ENCODE measurements around the gene CCDC47. TPM values are rescaled to one million over a fixed set of nuclear protein-coding genes. Genes with fewer than 3 reads are reported as not detected.

CCDC47 gene
- total RNA-seq, 1 donor from 2014 or later = 27.6 TPM

- TF ChIP-seq, protein P1, sequence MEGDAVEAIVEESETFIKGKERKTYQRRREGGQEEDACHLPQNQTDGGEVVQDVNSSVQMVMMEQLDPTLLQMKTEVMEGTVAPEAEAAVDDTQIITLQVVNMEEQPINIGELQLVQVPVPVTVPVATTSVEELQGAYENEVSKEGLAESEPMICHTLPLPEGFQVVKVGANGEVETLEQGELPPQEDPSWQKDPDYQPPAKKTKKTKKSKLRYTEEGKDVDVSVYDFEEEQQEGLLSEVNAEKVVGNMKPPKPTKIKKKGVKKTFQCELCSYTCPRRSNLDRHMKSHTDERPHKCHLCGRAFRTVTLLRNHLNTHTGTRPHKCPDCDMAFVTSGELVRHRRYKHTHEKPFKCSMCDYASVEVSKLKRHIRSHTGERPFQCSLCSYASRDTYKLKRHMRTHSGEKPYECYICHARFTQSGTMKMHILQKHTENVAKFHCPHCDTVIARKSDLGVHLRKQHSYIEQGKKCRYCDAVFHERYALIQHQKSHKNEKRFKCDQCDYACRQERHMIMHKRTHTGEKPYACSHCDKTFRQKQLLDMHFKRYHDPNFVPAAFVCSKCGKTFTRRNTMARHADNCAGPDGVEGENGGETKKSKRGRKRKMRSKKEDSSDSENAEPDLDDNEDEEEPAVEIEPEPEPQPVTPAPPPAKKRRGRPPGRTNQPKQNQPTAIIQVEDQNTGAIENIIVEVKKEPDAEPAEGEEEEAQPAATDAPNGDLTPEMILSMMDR (conservative IDR thresholded peaks at IDR 0.05; ENCODE audit: low read depth, low read length) = no peak
- DNase-seq (ENCODE audit: low read depth) = no peak
- peak within 1 kb of the TSS; percentile 60 for H3K4me3 ChIP-seq (ENCODE audit: low read depth, low read length)
Observed at GRCh38 chr17:63699638-63700527, 73.5 kb downstream of the CCDC47 start, which contains the start of gene LIMD2. TSS of gene LIMD2 (minus strand) at chr17:63700125. CDS start at chr17:63699298, 827 bp downstream.

DNA sequence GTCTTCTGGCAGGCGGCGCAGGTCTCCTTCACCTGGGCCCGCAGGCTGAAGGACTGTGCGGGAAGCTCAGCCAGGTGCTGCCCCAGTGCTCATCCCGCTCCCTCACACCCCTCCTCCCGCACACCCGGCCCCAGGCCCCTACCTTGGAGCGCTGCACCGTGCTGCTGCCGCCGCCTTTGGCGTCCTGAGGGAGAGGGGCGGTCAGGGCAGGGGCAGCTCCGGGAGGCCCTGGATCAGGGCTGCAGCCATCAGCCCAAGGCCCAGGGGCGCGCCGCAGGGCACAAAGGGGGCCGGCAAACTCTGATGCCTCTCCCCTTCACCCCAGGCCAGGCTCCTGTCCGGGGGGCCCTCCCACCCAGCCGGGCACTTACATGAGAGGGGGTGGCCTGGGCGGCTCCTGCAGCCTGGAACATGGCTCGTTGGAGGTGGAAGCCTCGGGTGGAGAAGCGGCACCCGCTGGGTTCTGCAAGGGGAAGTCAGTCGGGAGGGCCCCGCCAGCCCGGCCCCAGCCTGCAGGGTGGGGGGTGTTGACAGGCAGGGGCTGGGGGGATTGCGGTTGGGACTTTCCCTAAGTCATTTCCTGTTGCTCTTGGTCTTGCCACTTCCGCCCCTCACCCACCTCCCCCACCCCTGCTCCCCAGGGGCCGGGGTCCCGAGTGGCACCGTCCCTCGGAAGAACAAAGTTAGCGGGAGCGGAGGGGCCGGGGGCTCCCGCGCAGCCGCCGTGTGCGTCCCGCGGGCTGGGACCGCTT, 74.3 kb downstream of the CCDC47 start:
- DNase-seq (ENCODE audit: low read depth) = no peak
- TF ChIP-seq, protein P1 (conservative IDR thresholded peaks at IDR 0.05; ENCODE audit: low read depth, low read length) = no peak
- H3K4me3 ChIP-seq (ENCODE audit: low read depth, low read length) = peak overlapping the region; percentile 60

- TF ChIP-seq, protein P1 (conservative IDR thresholded peaks at IDR 0.05; ENCODE audit: low read depth, low read length) = no peak
- H3K4me3 ChIP-seq (ENCODE audit: low read depth, low read length) = peak overlapping the region; percentile 60
- DNase-seq (ENCODE audit: low read depth) = no peak
Observed at GRCh38 chr17:63698381-63698885, 75.0 kb downstream of the CCDC47 start.

DNA sequence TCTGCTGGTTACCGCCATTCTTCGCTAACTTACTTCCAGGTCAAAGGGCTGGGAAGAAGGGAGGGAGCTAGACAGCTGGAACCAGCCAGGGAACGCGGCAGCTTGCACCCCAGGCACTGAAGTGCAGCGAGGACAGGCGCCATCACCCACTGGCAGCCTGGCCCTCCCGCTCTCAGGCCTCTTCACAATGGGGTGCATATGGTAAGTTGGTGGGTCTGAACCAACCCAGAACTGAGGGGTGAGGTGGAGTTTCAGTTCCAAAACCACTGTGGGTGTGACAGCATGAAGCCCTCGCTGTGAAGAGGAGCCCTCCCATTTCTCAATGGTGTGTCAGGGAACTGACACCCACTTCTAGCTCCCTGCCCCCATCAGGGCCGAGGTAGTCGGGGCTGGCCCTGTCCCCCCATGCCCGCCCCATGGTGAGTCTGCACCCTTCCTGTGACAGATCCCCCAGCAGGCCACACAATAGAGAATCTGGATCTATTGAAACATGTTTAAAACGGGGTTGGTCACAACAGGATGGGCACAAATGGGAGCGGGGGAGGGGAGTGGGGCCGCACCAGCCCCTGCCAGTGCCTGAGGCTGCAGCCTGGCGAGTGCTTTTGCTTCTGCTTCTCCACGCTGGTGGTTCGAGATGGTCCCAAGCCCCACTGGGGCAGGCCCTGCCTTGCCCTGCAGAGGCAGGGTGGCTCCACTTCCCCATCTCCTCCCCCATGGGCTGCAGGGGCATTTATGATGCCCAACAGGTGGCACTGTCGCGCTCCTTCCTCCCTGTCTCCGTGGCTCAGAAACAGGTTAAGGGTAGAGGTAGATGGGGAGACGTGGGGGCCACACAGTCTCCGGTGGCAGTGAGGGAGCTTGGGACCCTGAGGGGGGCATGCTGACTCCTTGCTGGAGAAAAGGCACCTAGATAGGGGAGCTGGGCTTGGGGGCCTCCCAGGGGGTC, 75.8 kb downstream of the CCDC47 start:
- no peak overlapping the region for H3K4me3 ChIP-seq (ENCODE audit: low read depth, low read length)
- TF ChIP-seq, protein P1 (conservative IDR thresholded peaks at IDR 0.05; ENCODE audit: low read depth, low read length) = peak; percentile 60
- no peak for DNase-seq (ENCODE audit: low read depth)

- DNase-seq (ENCODE audit: low read depth) = no peak
- H3K4me3 ChIP-seq (ENCODE audit: low read depth, low read length) = no peak overlapping the region
- TF ChIP-seq, protein P1 (conservative IDR thresholded peaks at IDR 0.05; ENCODE audit: low read depth, low read length) = peak; percentile 54
Observed at GRCh38 chr17:63696381-63696961, 76.9 kb downstream of the CCDC47 start.

DNA sequence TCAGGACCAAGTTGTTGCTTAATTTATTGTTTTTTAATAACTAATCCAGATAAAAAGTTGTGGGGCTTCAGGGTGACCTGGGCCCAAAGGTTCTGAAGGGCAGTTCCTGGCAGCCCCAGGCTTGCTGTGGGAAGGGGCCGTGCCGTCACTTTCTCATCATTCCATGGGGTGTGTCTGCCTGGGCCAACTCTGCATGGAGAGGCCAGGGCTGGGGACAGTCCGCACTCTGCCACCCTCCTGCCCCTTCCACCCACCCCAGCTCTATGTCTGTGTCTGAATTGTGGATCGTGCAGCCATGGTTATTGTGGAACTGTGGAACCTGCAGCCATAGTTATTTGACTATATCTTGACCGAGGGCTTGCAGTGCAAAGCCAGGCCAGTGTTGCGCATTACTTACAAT, 77.5 kb downstream of the CCDC47 start:
- no peak for DNase-seq (ENCODE audit: low read depth)
- no peak overlapping the region for H3K4me3 ChIP-seq (ENCODE audit: low read depth, low read length)
- TF ChIP-seq, protein P1 (conservative IDR thresholded peaks at IDR 0.05; ENCODE audit: low read depth, low read length) = no peak

Measured in epithelial cell of proximal tubule (primary cell).